Renal cortex interstitium (tissue), 15 donors: ENCODE measurements around the gene MYL2. TPM values are rescaled to one million over a fixed set of nuclear protein-coding genes. Genes with fewer than 3 reads are reported as not detected.
A peak's percentile ranks its signal among the peaks of the same experiment; 100 is the strongest.
"Not testable (repeated sequence)": the region's sequence is repeated elsewhere in the genome, so short reads cannot be mapped to it uniquely, and the experiment has no call there.

Experiments
- DNase-seq, 11 donors: peaks; one replicate each; pipeline ENCODE4 v3.0.0-alpha.2; 2013; ENCODE audit warnings: low read depth in 9 of 11, low spot score in 4 of 11; ENCODE audit errors: extremely low read depth in 1 of 11
- long read RNA-seq, 16 experiments: transcript quantifications; one replicate each; lab custom pipeline, GENCODE V29; 2026
- polyA plus RNA-seq, 3 donors: library from polyadenylated mRNA; unstranded; fragments of 120-200 nt; gene quantifications; one replicate each; pipeline ENCODE4 v1.2.1, GENCODE V29; 2013; ENCODE audit not compliant: insufficient read length in 3 of 3

MYL2 gene
- polyA plus RNA-seq, result under 1 TPM in 1 of 3 donors, not detected in 2; 0.20 TPM
- long read RNA-seq, donor 1, result 0 reads
- long read RNA-seq, donor 2, result 0 reads
- long read RNA-seq, donor 3, result 0 reads
- long read RNA-seq, donor 4, partial matches to known transcripts, result 0 of 4 reads
- long read RNA-seq, donor 4, other reads (novel, unspliced or antisense), result 0 of 4 reads
- long read RNA-seq, donor 5, result 0 reads
- long read RNA-seq, donor 6, result 0 reads
- long read RNA-seq, donor 7, partial matches to known transcripts, result 0 of 3 reads
- long read RNA-seq, donor 7, other reads (novel, unspliced or antisense), result 0 of 3 reads
- long read RNA-seq, donor 8, result 0 reads
- long read RNA-seq, donor 9, result 0 reads
- long read RNA-seq, donor 10, partial matches to known transcripts, result 0 of 1 reads
- long read RNA-seq, donor 10, other reads (novel, unspliced or antisense), result 0 of 1 reads
- long read RNA-seq, donor 11, result 0 reads
- long read RNA-seq, donor 12, result 0 reads
- long read RNA-seq, donor 13, result 0 reads
- long read RNA-seq, donor 14, partial matches to known transcripts, result 0 of 1 reads
- long read RNA-seq, donor 14, other reads (novel, unspliced or antisense), result 0 of 1 reads
- long read RNA-seq, donor 15, transcript MYL2-201 (7 exons, 807 nt), result major isoform, 9 of 9 reads
- long read RNA-seq, donor 15, partial matches to known transcripts, result 0 of 9 reads
- long read RNA-seq, donor 15, other reads (novel, unspliced or antisense), result 0 of 9 reads
- long read RNA-seq, donor 16, partial matches to known transcripts, result 0 of 3 reads
- long read RNA-seq, donor 16, other reads (novel, unspliced or antisense), result 0 of 3 reads

GRCh38 chr12:110920324-110920910 lies at the start of gene MYL2:
TSS of gene MYL2 (minus strand) at chr12:110920579. CDS start at chr12:110920529, 50 bp downstream.
- no peak for DNase-seq

GRCh38 chr12:110966081-110966760 lies 45.8 kb upstream of the MYL2 start:
- DNase-seq, result no peak

GRCh38 chr12:110965574-110965973 lies 45.2 kb upstream of the MYL2 start:
- DNase-seq, result no peak

GRCh38 chr12:110960795-110961194 lies 40.4 kb upstream of the MYL2 start:
- DNase-seq, result no peak

GRCh38 chr12:110957652-110958051 lies 37.3 kb upstream of the MYL2 start:
- no peak for DNase-seq

GRCh38 chr12:110957159-110957558 lies 36.8 kb upstream of the MYL2 start:
- no peak for DNase-seq

GRCh38 chr12:110950867-110951266 lies 30.5 kb upstream of the MYL2 start:
- DNase-seq, result not testable (repeated sequence)

- not testable (repeated sequence) for DNase-seq
These were observed 30.1 kb upstream of the MYL2 start for GRCh38 chr12:110950466-110950865.

- no peak for DNase-seq
These were observed 27.7 kb upstream of the MYL2 start for GRCh38 chr12:110948041-110948440.

GRCh38 chr12:110943373-110943772 lies 23.0 kb upstream of the MYL2 start:
- DNase-seq, result no peak

- DNase-seq, result no peak
These were observed 21.0 kb upstream of the MYL2 start for GRCh38 chr12:110941391-110941790.

GRCh38 chr12:110940933-110941332 lies 20.6 kb upstream of the MYL2 start:
- no peak for DNase-seq

GRCh38 chr12:110940296-110940695 lies 19.9 kb upstream of the MYL2 start:
- DNase-seq, result no peak

GRCh38 chr12:110937104-110937641 lies 16.8 kb upstream of the MYL2 start:
- peak; percentile 15 to 46 (median 38) for DNase-seq

- DNase-seq, result no peak
These were observed 16.2 kb upstream of the MYL2 start for GRCh38 chr12:110936367-110937103.

- no peak for DNase-seq
These were observed 15.2 kb upstream of the MYL2 start for GRCh38 chr12:110935588-110935987.

GRCh38 chr12:110934093-110934852 lies 13.9 kb upstream of the MYL2 start:
- no peak for DNase-seq
